Measurements from ENCODE around the gene ELOVL5. TPM values are rescaled to one million over a fixed set of nuclear protein-coding genes. Genes with fewer than 3 reads are reported as not detected.

ELOVL5 gene
- polyA plus RNA-seq, 1 of the 3 experiments (the other 2 are of a cell fraction) = 31.9 TPM

GRCh38 chr6:53326372-53327016 is 22.3 kb downstream of the ELOVL5 start:
- peaks cover 30% of the 10 kb centered on the region for H3F3A ChIP-seq (replicated peaks; ENCODE audit: insufficient read depth)
- peaks cover 18 to 40% of the 10 kb centered on the region in 2 experiments for H3K4me1 ChIP-seq (ENCODE audit: control insufficient read depth in 1 of 2, insufficient read depth in 2 of 2, low read depth in 1 of 2, low read length in 1 of 2)
- no peaks in the 10 kb centered on the region for H3K9me3 ChIP-seq
- H3K27ac ChIP-seq (ENCODE audit: low read depth in 2 of 2, low read length in 1 of 2) = peak overlapping the region; percentile 80 to 82
- H3K9ac ChIP-seq = peak overlapping the region; percentile 17; the same call in 1 of the 2 replicates
- TF ChIP-seq RXRA (IDR thresholded peaks at IDR 0.05; ENCODE audit: borderline replicate concordance, low read depth) = peak; percentile 50; the same call in 1 of the 2 replicates
- TF ChIP-seq JUND (IDR thresholded peaks at IDR 0.05) = peak; percentile 88
- no peak for TF ChIP-seq TEAD4 (IDR thresholded peaks at IDR 0.05; ENCODE audit: borderline replicate concordance, insufficient read depth)
- peak; percentile 83 for TF ChIP-seq MAX (IDR thresholded peaks at IDR 0.05; ENCODE audit: low read depth)
- peak; percentile 93 for TF ChIP-seq FOSL2 (IDR thresholded peaks at IDR 0.05; ENCODE audit: borderline replicate concordance, low read depth)
- TF ChIP-seq FOXM1 (IDR thresholded peaks at IDR 0.05; ENCODE audit: low read depth) = no peak
- peak; percentile 76 for TF ChIP-seq NFIC (IDR thresholded peaks at IDR 0.05; ENCODE audit: borderline replicate concordance)
- TF ChIP-seq POLR2AphosphoS5 (IDR thresholded peaks at IDR 0.05; ENCODE audit: low read depth, low read length) = peak; percentile 47; the same call in 1 of the 2 replicates
- TF ChIP-seq TCF12 (IDR thresholded peaks at IDR 0.05) = peak; percentile 93
- TF ChIP-seq EZH2phosphoT487 (IDR thresholded peaks at IDR 0.05; ENCODE audit: borderline replicate concordance, low read depth) = no peak
- TF ChIP-seq PBX3 (IDR thresholded peaks at IDR 0.05) = peak; percentile 82
- peak in 1 of 2 experiments; percentile 72; a peak in 1 of 4 replicates for TF ChIP-seq EP300 (IDR thresholded peaks at IDR 0.05; ENCODE audit: borderline replicate concordance in 1 of 2, low read depth in 1 of 2, low read length in 1 of 2)
- TF ChIP-seq CTCF (IDR thresholded peaks at IDR 0.05) = no peak
- peak; percentile 44; the same call in 1 of the 2 replicates for TF ChIP-seq REST (IDR thresholded peaks at IDR 0.05; ENCODE audit: low read depth, low read length)
- 0 out of 2 replicates have a peak, but pooled peaks have one; percentile 4 for TF ChIP-seq ZBTB33 (IDR thresholded peaks at IDR 0.05; ENCODE audit: borderline replicate concordance, low read depth)
- TF ChIP-seq IRF3 (IDR thresholded peaks at IDR 0.05; ENCODE audit: low read depth, low read length) = no peak
- TF ChIP-seq GABPA (IDR thresholded peaks at IDR 0.05; ENCODE audit: low read depth) = no peak
- peak overlapping the region; percentile 68 for H3K4me2 ChIP-seq
- no peak overlapping the region for H2AFZ ChIP-seq (ENCODE audit: low read depth)
- peaks cover 18% of the 10 kb centered on the region for H4K20me1 ChIP-seq (ENCODE audit: insufficient read depth)
- H3K9me2 ChIP-seq = no peaks in the 10 kb centered on the region
- ChIA-PET POLR2A (no interaction called here), CTCF (no interaction called here)
- H3K4me3 ChIP-seq (ENCODE audit: low read depth in 2 of 2, low read length in 1 of 2) = peak overlapping the region in 1 of 2 experiments; percentile 39; a peak in 2 of 4 replicates
- no peaks in the 10 kb centered on the region for H3K27me3 ChIP-seq (ENCODE audit: insufficient read depth)
- no peak for DNase-seq
- 20% methylated on average over 11 of the region's 11 CpGs for WGBS (ENCODE audit: low lambda C conversion rate)
- H3K36me3 ChIP-seq (replicated peaks in 1 of 2; ENCODE audit: control insufficient read depth in 1 of 2, insufficient read depth in 2 of 2, low read length in 1 of 2) = no peaks in the 10 kb centered on the region
- H3K79me2 ChIP-seq (ENCODE audit: insufficient read depth) = peaks cover 81% of the 10 kb centered on the region

Measured in SK-N-SH (cell line).